Lower leg skin (tissue), 3 donors: ENCODE measurements around the gene MYRIP.
"Not testable (repeated sequence)": the region's sequence is repeated elsewhere in the genome, so short reads cannot be mapped to it uniquely, and the experiment has no call there.

Experiments used
- CTCF ChIP-seq, 3 donors: fragments of 450-650 bp; IDR thresholded peaks; one replicate each; pipeline ENCODE4 v1.5.1; 2016; ENCODE audit warnings: antibody characterized with exemption in 3 of 3, mild to moderate bottlenecking in 3 of 3, moderate library complexity in 2 of 3
- POLR2A ChIP-seq, 2 donors: fragments of 450-650 bp; IDR thresholded peaks; one replicate each; pipeline ENCODE4 v1.6.1; 2016 to 2017; ENCODE audit warnings: antibody characterized with exemption in 2 of 2, mild to moderate bottlenecking in 1 of 2, moderate library complexity in 1 of 2

GRCh38 chr3:40077139-40077538, 267.7 kb downstream of the MYRIP start:
- TF ChIP-seq CTCF, POLR2A (IDR thresholded peaks at IDR 0.05): not testable (repeated sequence)
